NCI-H82 treated with DMSO at 0.1 percent for 48 hours (cell line): Measurements from ENCODE around the gene ACSM2A.
"Not testable (repeated sequence)": the region's sequence is repeated elsewhere in the genome, so short reads cannot be mapped to it uniquely, and the experiment has no call there.

ENCODE experiments used
- DNase-seq: peaks from one replicate; lab custom pipeline; 2025; ENCODE audit not compliant: unreplicated experiment; lab: John Stamatoyannopoulos, UW

Gene ACSM2A

GRCh38 chr16:20451364-20451763 lies at the start of gene ACSM2A:
Gene ACSM2A, plus strand, starts transcription at chr16:20451521. Its CDS starts 8,594 bp downstream, at chr16:20460115.
- not testable (repeated sequence) for DNase-seq

- no peak for DNase-seq
These were observed 48.7 kb upstream of the ACSM2A start for GRCh38 chr16:20402651-20403050.

GRCh38 chr16:20404637-20405036 lies 46.7 kb upstream of the ACSM2A start, which contains the start of gene PDILT:
Gene PDILT, minus strand, starts transcription at chr16:20404737. Its CDS starts 5,437 bp downstream, at chr16:20399300.
- DNase-seq, result no peak

- DNase-seq, result no peak
These were observed 41.8 kb upstream of the ACSM2A start, which contains the start of gene ACSM5 for GRCh38 chr16:20409398-20410120. Gene ACSM5, plus strand, starts transcription at chr16:20409534. Its CDS starts 1,951 bp downstream, at chr16:20411485.

DNA sequence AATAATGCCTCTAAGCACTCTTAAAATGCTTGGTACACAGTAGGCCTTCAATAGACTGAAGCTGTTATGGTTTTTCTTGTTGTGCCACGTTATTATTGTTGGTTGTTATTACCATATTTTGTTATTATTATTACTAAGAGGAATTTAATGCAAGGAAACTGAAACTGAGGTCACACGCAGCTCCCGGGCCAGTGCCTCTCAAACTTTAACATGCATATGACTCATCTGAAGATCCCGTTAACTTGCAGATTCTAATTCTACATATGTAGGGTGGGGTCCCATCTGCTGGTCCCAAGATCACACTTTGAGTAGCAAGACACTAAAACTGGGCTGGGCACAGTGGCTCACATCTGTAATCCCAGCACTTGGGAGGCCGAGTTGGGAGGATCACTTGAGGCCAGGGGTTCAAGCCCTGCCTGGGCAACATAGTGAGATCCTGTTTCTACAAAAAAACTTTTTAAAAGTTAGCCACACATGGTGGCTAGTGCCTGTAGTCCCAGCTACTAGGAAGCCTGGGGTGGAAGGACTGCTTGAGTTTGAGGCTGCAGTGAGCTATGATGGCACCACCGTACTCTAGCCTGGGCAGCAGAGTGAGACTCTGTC lies 41.1 kb upstream of the ACSM2A start:
- no peak for DNase-seq

DNA sequence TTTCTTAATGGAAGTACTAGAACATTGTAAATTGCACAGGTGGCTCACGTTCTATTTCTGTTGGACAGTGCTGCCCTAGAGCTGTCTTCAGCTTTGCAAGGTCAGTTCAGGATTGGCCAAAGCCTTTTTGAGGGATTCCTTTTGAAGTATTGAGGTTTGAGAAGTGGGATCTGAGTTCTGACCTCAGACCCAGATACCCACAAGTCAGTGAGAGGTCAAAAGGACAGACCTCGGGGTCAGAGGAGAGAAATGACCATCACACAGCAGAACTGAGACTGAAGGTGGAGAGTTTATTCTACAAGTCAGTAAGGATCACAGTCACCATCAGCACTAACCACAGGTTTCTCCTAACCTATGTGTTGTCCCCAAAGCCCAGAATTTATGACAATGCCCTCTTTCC lies 40.3 kb upstream of the ACSM2A start:
- DNase-seq, result no peak

DNA sequence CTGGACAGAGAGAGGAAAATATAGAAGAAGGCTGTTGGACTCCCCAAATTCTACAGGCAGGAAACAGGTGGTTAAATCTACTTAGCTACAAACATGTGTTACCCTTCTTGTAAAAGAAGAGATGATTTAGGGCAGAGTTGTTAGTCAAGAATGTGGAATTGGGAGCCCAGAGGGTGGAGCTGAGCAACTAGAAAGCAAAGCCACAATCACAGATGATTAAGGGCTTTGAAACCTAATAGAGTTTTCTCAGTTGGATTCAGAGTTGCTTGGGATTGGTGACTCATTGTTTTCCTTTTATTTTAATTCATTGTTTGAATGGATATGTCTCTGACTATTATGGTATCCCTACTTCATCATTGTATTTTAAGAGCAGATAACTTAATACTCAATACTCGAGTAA lies 35.8 kb upstream of the ACSM2A start:
- DNase-seq, result no peak

GRCh38 chr16:20419093-20419492 lies 32.2 kb upstream of the ACSM2A start:
- not testable (repeated sequence) for DNase-seq

GRCh38 chr16:20421748-20422147 lies 29.6 kb upstream of the ACSM2A start:
- not testable (repeated sequence) for DNase-seq

GRCh38 chr16:20423772-20424128 lies 27.6 kb upstream of the ACSM2A start:
- not testable (repeated sequence) for DNase-seq

DNA sequence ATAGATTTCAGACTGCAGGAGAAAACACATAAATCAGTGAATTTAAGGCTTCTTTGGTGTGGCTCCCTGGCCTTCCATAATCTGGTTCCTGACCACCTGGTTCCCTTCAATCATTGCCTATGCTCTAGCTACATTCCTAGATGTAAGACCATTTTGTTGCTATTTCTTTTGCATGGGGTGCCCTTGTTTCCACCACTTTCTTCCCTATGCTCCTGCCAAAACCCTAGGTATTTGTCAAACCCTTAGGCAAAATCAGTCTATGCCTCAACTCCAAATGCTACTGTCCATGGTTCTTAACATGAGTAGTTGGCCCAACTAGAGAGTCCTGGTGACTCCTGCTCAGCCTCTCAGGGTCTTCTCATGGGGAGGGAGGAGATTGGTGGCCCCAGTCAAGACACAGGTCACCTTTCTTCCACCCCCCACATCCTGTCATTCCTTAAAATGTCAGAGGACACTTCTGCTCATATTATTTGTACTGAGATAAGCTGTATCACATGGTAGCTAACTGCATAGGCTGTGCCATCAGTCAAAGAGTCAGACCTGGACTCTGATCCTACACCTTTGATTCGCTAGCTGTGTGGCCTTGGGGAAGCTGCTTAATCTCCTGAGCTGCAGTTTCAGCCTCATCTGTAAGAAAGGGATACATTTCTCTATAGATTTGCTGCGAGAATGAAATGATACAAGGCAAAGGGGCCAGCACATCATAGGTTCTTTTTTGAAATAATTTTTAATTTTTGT lies 27.0 kb upstream of the ACSM2A start:
- no peak for DNase-seq

DNA sequence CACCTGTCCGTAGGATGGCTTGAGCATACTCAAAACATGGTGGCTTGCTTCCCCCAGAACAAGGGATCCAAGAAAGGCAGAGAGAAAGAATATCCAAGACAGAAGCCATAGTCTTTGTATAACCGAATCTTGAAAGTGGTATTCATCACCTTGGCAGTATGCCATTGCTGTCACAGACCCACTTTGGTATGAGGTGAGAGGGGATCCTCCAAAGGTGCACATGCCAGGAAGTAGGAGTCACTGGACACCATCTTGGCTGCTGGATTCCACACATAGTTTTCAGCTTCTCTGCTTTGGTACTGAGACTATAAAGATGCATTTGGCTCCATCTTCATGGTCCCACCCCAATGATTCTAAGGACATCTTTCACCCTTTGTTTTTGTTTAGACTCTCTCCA lies 23.9 kb upstream of the ACSM2A start:
- not testable (repeated sequence) for DNase-seq

DNA sequence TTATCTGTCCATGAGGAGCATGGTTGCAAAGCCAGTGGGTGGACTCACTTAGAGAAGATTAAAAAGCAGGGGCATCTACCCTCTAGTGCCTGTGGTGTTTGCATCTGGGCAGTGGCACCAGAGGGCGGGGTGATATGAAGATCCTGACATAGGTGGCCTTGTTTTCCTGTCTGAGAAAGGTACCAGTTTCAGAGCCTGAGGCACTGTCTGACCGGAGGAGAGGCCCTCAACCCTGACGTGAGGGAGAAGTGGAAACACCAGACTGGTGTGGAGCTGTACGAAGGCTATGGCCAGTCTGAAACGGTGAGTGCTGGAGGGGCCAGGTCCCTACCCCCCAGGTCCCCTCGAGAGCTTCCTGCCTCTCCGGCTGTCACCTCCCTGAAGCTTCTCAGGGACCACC lies 21.8 kb upstream of the ACSM2A start:
- not testable (repeated sequence) for DNase-seq

DNA sequence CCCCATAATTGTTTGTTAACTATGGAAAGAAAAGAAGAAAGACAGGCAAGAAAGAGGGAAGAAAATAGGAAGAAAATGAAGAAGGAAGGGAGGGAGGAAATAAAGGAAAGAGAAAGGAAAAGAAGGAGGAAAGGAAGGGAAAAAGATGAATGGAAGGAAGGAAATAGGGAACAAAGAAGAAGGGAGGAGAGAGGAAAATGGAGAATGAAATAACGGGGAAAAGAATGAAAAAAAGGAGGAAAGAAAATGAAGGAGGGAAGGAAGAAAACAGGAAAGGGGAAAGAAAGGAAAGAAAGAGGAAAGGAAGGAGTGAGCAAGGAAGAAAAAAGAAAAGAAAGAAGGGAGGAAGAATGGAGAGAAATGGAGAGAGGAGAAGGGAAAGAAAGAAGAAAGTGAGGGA lies 20.8 kb upstream of the ACSM2A start:
- not testable (repeated sequence) for DNase-seq

DNA sequence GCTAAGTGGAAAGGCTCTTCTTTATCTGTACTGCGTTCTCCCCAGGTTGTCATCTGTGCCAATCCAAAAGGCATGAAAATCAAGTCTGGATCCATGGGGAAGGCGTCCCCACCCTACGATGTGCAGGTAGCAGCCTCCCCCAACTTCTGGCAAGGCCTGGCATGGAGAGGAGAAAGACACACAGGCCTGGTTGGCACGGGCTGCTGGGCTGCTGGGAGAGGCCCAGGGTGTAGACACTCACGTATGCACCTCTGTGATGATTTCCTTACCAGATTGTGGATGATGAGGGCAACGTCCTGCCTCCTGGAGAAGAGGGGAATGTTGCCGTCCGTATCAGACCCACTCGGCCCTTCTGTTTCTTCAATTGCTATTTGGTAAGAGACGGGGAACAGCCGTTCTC lies 20.4 kb upstream of the ACSM2A start:
- no peak for DNase-seq

- DNase-seq, result not testable (repeated sequence)
These were observed 12.4 kb upstream of the ACSM2A start for GRCh38 chr16:20438950-20439349.

DNA sequence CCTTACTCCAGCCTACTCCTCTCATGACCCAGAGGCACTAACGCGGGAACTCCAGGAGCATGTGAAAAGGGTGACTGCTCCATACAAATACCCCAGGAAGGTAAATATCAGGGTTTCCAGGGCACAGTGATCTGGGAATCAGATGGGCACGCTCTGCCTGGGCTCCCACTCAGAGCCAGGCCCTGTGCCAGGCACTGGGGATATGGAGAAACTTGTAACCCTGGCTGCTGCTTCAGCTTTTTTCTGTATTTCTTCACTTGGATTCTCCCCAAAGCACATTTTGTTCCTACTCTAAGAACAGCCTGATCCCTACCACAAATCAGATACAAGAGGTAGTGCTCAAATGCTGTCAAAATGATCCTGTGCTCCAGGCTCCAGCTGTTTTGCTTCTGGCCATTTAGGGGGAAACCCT lies 11.5 kb upstream of the ACSM2A start:
- not testable (repeated sequence) for DNase-seq

DNA sequence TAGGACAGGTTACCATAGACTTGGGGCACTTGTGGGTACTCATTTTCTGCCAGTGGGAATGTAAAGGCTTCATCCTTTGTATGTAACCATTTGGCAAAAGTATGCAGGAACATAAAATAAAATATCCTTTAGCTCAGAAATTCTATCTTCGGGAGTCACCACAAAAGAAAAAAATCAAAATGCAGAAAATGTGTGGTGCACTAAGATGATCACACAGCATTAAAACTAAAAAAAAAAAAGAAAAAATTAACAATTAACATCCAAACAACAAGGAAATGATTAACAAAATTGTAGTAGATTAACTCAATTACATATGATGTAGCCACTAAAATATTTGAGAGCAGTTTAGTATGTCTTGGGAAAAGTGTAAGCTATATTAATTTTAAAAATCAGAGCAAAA lies 10.6 kb upstream of the ACSM2A start:
- not testable (repeated sequence) for DNase-seq

DNA sequence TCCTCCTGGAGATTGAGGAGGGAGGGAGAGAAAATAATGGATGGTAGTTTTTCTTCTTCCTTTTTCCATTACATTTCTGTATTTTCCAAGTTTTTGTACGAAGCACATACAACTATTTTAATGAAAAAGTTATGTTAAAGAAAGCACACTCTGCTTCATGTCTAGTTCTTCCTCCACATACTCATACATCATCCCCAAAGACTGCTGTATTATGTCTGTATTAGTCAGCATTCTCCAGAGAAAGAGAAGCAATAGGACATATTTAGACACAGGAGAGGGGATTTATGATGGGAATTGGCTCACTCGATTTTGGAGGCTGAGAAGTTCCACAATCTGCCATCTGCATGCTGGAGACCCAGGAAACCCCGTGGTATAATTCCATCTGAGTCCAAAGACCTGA lies 10.1 kb upstream of the ACSM2A start:
- DNase-seq, result no peak

DNA sequence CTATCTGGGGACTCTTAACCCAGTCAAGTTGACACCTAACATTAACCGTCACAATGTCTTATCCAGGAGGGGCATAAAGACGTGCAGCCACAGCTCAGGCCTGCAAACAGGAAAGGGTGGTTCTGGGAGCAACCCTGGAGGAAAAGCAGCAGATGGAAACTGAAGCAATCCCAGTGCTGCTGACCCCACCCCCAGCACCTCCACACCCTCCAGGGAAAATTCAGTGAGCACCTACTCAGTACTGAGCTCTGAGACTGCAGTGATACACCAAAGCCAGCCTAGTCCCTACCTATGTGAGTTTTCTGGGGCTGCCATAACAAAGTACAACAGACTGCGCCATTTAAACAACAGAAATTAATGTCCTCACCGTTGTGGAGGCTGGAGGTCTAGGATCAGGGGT lies 9.5 kb upstream of the ACSM2A start:
- DNase-seq, result not testable (repeated sequence)

DNA sequence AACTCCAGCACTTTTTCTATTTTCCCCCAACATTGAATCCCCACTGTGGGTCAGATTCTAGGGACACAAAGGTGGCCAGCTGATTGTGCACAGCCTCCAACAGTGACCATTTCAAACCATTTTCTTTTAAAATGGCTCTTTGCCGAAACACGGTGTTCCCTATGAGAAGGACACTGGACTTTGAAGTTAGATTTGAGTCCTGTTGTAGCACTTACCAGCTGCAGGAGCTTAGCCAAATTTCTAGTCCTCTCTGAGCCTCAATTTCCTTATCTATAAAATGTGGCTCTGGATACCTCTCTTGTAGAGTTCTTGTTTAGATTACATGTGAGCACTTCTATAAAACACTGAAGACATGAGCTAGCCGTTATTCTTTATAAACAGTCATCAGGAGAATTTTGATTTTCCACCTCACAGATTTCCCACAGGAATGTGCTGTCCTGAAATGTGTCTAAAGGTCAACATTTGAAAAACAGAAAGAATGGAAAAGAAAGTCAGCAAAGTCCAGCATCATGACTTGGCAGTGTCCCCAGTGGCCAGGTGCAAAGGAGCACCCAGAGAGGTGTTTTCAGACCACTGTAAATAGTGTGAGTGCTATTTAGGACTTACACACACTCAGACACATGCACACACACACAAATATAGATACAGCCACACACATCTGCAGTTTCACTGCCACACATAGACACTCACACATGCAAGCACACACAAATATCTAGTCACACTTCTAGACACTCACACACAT lies 4.5 kb upstream of the ACSM2A start:
- not testable (repeated sequence) for DNase-seq
